ENCODE data around the gene ACSS3.

ACSS3 gene

GRCh38 chr12:81222846-81223592 is 145.1 kb downstream of the ACSS3 start:
- DNase-seq (ENCODE audit: low read depth in 2 of 2) = no peak

GRCh38 chr12:81224626-81225025 is 146.7 kb downstream of the ACSS3 start:
- no peak for DNase-seq (ENCODE audit: low read depth in 2 of 2)

GRCh38 chr12:81229759-81230158 is 151.9 kb downstream of the ACSS3 start:
- no peak for DNase-seq (ENCODE audit: low read depth in 2 of 2)

GRCh38 chr12:81231574-81232368 is 153.9 kb downstream of the ACSS3 start:
- no peak for DNase-seq (ENCODE audit: low read depth in 2 of 2)

GRCh38 chr12:81245458-81245857 is 167.6 kb downstream of the ACSS3 start:
- DNase-seq (ENCODE audit: low read depth in 2 of 2) = no peak

GRCh38 chr12:81245907-81246570 is 168.2 kb downstream of the ACSS3 start:
- DNase-seq (ENCODE audit: low read depth in 2 of 2) = no peak

- DNase-seq (ENCODE audit: low read depth in 2 of 2) = no peak
Measured at GRCh38 chr12:81249976-81250375, 172.1 kb downstream of the ACSS3 start.

- DNase-seq (ENCODE audit: low read depth in 2 of 2) = no peak
Measured at GRCh38 chr12:81252228-81252627, 174.3 kb downstream of the ACSS3 start.

- DNase-seq (ENCODE audit: low read depth in 2 of 2) = no peak
Measured at GRCh38 chr12:81253360-81253759, 175.5 kb downstream of the ACSS3 start.

- DNase-seq (ENCODE audit: low read depth in 2 of 2) = no peak
Measured at GRCh38 chr12:81255456-81255855, 177.6 kb downstream of the ACSS3 start.

GRCh38 chr12:81255947-81256346 is 178.1 kb downstream of the ACSS3 start:
- DNase-seq (ENCODE audit: low read depth in 2 of 2) = no peak

- no peak for DNase-seq (ENCODE audit: low read depth in 2 of 2)
Measured at GRCh38 chr12:81257947-81258551, 180.2 kb downstream of the ACSS3 start.

GRCh38 chr12:81259360-81259759 is 181.5 kb downstream of the ACSS3 start:
- no peak for DNase-seq (ENCODE audit: low read depth in 2 of 2)

- no peak for DNase-seq (ENCODE audit: low read depth in 2 of 2)
Measured at GRCh38 chr12:81261508-81262207, 183.8 kb downstream of the ACSS3 start.

GRCh38 chr12:81263072-81263471 is 185.2 kb downstream of the ACSS3 start:
- DNase-seq (ENCODE audit: low read depth in 2 of 2) = no peak

- no peak for DNase-seq (ENCODE audit: low read depth in 2 of 2)
Measured at GRCh38 chr12:81270385-81270784, 192.5 kb downstream of the ACSS3 start.

GRCh38 chr12:81274637-81275529 is 197.0 kb downstream of the ACSS3 start:
- no peak for DNase-seq (ENCODE audit: low read depth in 2 of 2)

- no peak for DNase-seq (ENCODE audit: low read depth in 2 of 2)
Measured at GRCh38 chr12:81284137-81284536, 206.3 kb downstream of the ACSS3 start.

GRCh38 chr12:81288651-81289050 is 210.8 kb downstream of the ACSS3 start:
- no peak for DNase-seq (ENCODE audit: low read depth in 2 of 2)

Data from stimulated activated CD4-positive, alpha-beta T cell treated with anti-CD3 and anti-CD28 coated beads, Interleukin-12 subunit alpha, Interleukin-12 subunit beta, amount 100 ng/mL, for 24 hours (primary cell).